H1 (cell line): ENCODE measurements around the gene LRRC4C. TPM values are rescaled to one million over a fixed set of nuclear protein-coding genes. Genes with fewer than 3 reads are reported as not detected.

Experiments used
- CHD7 ChIP-seq: fragments of 300-600 bp; sonication (generic); IDR thresholded peaks from 2 replicates; pipeline ENCODE4 v1.7.1; 2012; ENCODE audit warnings: low read length, moderate library complexity, mild to moderate bottlenecking, inconsistent platforms; ENCODE audit not compliant: insufficient replicate concordance
- GTF2F1 ChIP-seq: IDR thresholded peaks from 2 replicates; pipeline ENCODE4 v1.6.1; 2012; ENCODE audit warnings: low read depth, low read length, improper control_type of control experiment, borderline replicate concordance
- MAX ChIP-seq: IDR thresholded peaks from 2 replicates; pipeline ENCODE4 v1.6.1; 2012; ENCODE audit warnings: inconsistent platforms
- NRF1 ChIP-seq: IDR thresholded peaks from 2 replicates; pipeline ENCODE4 v1.6.1; 2011; ENCODE audit warnings: mild to moderate bottlenecking, low read depth, low read length, improper control_type of control experiment
- RBBP5 ChIP-seq: IDR thresholded peaks from 2 replicates; pipeline ENCODE4 v1.7.1; 2012; ENCODE audit warnings: low read depth, mild to moderate bottlenecking, inconsistent platforms, low read length, moderate library complexity, borderline replicate concordance
- SP1 ChIP-seq: IDR thresholded peaks from 2 replicates; pipeline ENCODE4 v1.6.1; 2011; ENCODE audit warnings: low read depth, low read length
- TAF7 ChIP-seq: optimal IDR thresholded peaks from 2 replicates; pipeline ENCODE3; 2011; ENCODE audit warnings: low read depth, mild to moderate bottlenecking, inconsistent platforms, low read length, moderate library complexity, borderline replicate concordance
- ZNF274 ChIP-seq: IDR thresholded peaks from 2 replicates; pipeline ENCODE4 v1.7.0; 2012; ENCODE audit warnings: low read length, borderline replicate concordance; ENCODE audit errors: extremely low read depth
- polyA plus RNA-seq, 7 experiments: library from polyadenylated mRNA; depleted of rRNA in 3 of 7; stranded (reverse) in 5 of 7; unstranded in 2 of 7; fragments of >200 nt in 5 of 7; fragments of 200-250 nt in 2 of 7; gene quantifications; 1 replicate in 5 of 7; 2 replicates in 1 of 7; 4 replicates in 1 of 7; pipeline versions ENCODE4 v1.2.1 to v1.2.3, GENCODE V29; 2011 to 2013; ENCODE audit warnings: missing spikeins in 2 of 7, mixed read lengths in 2 of 7
- total RNA-seq: library from RNA; stranded (reverse); fragmentation: NEBNext Ultra II Directional; extraction: Animal tissue kit (Norgen Biotek cat#: 25700); gene quantifications from 2 replicates; pipeline ENCODE4 v1.2.1, GENCODE V29; 2021

LRRC4C gene
- total and polyA plus RNA-seq, 2 of the 8 experiments (the other 6 are each of a cell fraction or from before 2014, with no cell fraction given): 0.23 to 2.2 TPM

GRCh38 chr11:40763046-40763445, 696.4 kb downstream of the LRRC4C start (continued):
- TF ChIP-seq CHD7 (no peak), GTF2F1 (no peak), NRF1 (no peak), SP1 (no peak), MAX (no peak), TAF7 (no peak), RBBP5 (no peak), ZNF274 (no peak)
- TF ChIP-seq, all 59 proteins: peak for 0
